Neural progenitor cell (in vitro differentiated cells): ENCODE measurements around the gene MAT1A.

Experiments
- CTCF ChIP-seq: fragments of 200-600 bp; sonication (generic); IDR thresholded peaks from 2 replicates; pipeline ENCODE4 v1.5.1; 2017; ENCODE audit warnings: antibody characterized with exemption, mild to moderate bottlenecking
- EZH2 ChIP-seq: fragments of 200-600 bp; sonication (generic); IDR thresholded peaks from 2 replicates; pipeline ENCODE4 v1.6.1; 2017; ENCODE audit warnings: antibody characterized with exemption, mild to moderate bottlenecking, moderate library complexity
- EZH2phosphoT487 ChIP-seq: fragments of 200-600 bp; sonication (generic); IDR thresholded peaks from 2 replicates; pipeline ENCODE4 v1.6.1; 2017; ENCODE audit warnings: antibody characterized with exemption

- TF ChIP-seq CTCF (no peak), EZH2 (no peak), EZH2phosphoT487 (no peak)
Measured at GRCh38 chr10:80275756-80276155, 13.7 kb downstream of the MAT1A start.
